RWPE2 (cell line): ENCODE data around the gene PPFIA3.

Source experiments
- ATAC-seq: fragments of 200-7000 bp; cut with Tn5 transposase; 3 replicates; pipeline ENCODE4 v1.9.1; 2021; ENCODE audit warnings: low read depth
- DNase-seq: peaks from one replicate; pipeline ENCODE4 v3.0.0-alpha.2; 2020; ENCODE audit warnings: low spot score
- H3K27ac ChIP-seq: fragments of 450-650 bp; 2 replicates; pipeline ENCODE4 v1.5.1; 2017; ENCODE audit warnings: mild to moderate bottlenecking; ENCODE audit not compliant: poor library complexity, severe bottlenecking
- H3K27me3 ChIP-seq: fragments of 250-450 bp; sonication (Bioruptor Pico); 2 replicates; pipeline ENCODE4 v1.5.1; 2021; ENCODE audit warnings: mild to moderate bottlenecking, moderate library complexity; ENCODE audit not compliant: insufficient read depth, poor library complexity, severe bottlenecking
- H3K36me3 ChIP-seq: fragments of 250-450 bp; sonication (Bioruptor Pico); 2 replicates; pipeline ENCODE4 v1.5.1; 2020; ENCODE audit warnings: low read depth, mild to moderate bottlenecking, moderate library complexity
- H3K4me1 ChIP-seq: fragments of 250-450 bp; sonication (Bioruptor Pico); 2 replicates; pipeline ENCODE4 v1.5.1; 2021; ENCODE audit warnings: mild to moderate bottlenecking, moderate library complexity; ENCODE audit not compliant: insufficient read depth, poor library complexity, severe bottlenecking
- H3K4me3 ChIP-seq: fragments of 250-450 bp; sonication (Bioruptor Pico); 2 replicates; pipeline ENCODE4 v1.5.1; 2021; ENCODE audit warnings: mild to moderate bottlenecking, moderate library complexity; ENCODE audit not compliant: severe bottlenecking
- H3K9me3 ChIP-seq: fragments of 250-450 bp; sonication (Bioruptor Pico); 2 replicates; pipeline ENCODE4 v1.5.1; 2021; ENCODE audit warnings: mild to moderate bottlenecking, moderate library complexity; ENCODE audit not compliant: severe bottlenecking
- CTCF ChIP-seq: fragments of 450-650 bp; IDR thresholded peaks from one replicate; pipeline ENCODE4 v1.5.1; 2017; ENCODE audit warnings: mild to moderate bottlenecking, moderate library complexity; ENCODE audit not compliant: poor library complexity, severe bottlenecking

PPFIA3 gene

DNA sequence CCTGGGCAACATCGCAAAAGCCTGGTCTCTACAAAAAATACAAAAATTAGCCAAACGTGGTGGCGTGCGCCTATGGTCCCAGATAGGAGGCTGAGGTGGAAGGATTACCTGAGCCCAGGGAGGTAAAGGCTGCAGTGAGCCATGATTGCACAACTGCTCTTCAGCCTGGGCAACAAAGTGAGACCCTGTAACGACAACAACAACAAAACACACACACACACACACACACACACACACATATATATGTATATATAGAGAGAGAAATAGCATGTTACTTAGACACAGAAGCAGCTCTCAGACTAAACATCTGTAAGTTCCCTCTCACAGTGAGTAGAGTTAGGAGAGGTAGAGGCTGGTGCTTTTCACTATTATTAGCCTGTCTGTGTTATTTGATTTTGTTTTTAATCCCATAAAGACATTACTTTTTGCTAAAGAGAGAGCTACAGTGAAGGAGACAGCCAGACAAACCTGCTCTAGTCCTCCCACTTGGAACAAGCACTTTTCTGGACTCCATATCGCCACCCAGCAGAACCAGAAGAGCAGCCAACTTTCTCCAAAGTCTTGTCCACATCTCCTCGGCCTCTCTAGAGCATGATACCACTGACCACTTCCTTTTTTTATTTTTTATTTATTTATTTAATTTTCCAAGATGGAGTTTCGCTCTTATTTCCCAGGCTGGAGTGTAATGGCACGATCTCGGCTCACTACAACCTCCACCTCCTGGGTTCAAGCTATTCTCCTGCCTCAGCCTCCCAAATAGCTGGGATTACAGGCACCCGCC lies 7.9 kb upstream of the PPFIA3 start:
- ATAC-seq (no peak), DNase-seq (no peak)
- no peaks in the 10 kb centered on the region for H3K27me3 ChIP-seq
- no peak overlapping the region for H3K4me3 ChIP-seq
- no peaks in the 10 kb centered on the region for H3K9me3 ChIP-seq
- H3K36me3 ChIP-seq, result peaks cover 30% of the 10 kb centered on the region
- no peak for TF ChIP-seq CTCF
- H3K27ac ChIP-seq, result no peak overlapping the region
- peaks cover 4% of the 10 kb centered on the region for H3K4me1 ChIP-seq

DNA sequence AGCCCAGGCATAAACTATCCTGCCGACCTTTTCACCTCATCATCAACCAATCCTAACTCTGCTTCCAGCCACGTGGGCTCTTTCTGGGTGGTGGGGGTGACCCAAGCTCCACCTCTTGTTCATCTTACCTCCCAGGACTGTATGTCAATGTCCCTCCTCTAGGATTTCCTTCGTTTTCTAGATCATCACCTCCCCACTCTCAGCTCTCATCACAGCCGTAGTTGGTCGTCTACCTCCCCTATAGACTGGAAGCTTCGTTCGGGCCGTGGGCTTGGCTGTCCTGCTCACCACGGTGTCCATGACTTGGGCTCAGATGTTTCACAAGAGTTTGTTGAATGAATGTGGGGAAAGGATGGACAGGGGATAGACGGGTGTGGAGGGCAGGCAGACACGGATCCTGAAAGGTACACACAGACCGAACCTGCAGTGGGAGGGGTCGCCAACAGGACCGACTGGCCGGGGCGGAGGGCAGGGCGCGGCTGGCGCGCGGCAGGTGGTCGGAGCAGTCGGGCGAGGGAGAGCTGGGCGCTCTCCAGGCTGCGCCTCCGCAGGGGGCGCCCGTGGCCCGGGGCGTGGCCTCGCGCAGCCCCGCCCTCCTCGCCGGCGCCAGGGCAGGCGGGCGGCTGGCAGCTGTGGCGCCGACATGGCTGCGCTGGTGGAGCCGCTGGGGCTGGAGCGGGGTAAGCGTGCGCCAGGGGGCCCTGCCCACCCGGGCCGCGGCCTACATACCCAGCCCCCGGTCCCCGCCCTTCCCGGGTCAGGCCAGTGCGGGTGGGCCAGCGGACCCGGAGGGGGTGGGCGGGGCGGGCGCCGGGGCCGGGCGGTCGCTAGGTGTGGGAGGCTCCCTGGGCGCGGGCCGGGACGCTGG lies 5.3 kb upstream of the PPFIA3 start, which contains the start of gene LIN7B:
Gene LIN7B (plus strand): TSS at position 609 of the 868 bp plus-strand sequence. CDS start 35 bp downstream, at position 644.
- ATAC-seq (peak; percentile 63), DNase-seq (no peak)
- TF ChIP-seq CTCF, result peak; percentile 87
- Histone ChIP-seq H3K9me3 (no peaks in the 10 kb centered on the region), H3K36me3 (peaks cover 5% of the 10 kb centered on the region; the same call in 1 of the 2 replicates), H3K27ac (peak within 1 kb of the TSS; percentile 27), H3K4me3 (peak within 1 kb of the TSS; percentile 50), H3K4me1 (peaks cover 4% of the 10 kb centered on the region), H3K27me3 (no peaks in the 10 kb centered on the region)

DNA sequence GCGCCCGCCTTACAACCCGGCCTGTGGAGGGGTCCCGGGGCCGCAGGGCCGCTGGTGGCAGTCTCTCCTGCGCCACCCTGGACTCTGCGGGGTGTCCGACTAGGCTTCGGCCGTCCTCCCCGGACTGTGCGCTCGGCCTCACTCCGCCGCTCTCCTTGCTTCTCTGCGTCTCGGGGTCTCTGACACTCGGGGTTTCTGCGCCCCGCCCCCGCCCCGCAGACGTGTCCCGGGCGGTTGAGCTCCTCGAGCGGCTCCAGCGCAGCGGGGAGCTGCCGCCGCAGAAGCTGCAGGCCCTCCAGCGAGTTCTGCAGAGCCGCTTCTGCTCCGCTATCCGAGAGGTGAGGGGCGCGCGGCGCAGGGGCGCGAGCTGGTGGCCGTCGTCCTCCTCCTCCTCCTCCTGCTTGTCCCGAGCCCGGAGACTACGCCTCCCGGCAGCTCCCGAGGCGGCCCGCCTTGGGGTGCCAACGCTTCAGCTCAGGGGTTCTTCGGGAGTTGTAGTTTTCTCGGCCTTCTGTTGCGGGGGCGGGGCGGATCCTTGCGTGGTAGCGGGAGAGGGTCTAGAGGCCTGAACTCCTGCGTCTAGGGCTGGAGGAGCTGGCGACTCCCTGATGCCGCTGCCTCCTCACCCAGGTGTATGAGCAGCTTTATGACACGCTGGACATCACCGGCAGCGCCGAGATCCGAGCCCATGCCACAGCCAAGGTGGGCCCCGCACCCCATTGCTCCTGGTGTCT lies 4.5 kb upstream of the PPFIA3 start:
- Histone ChIP-seq H3K36me3 (no peaks in the 10 kb centered on the region), H3K4me1 (peaks cover 4% of the 10 kb centered on the region), H3K27ac (peak overlapping the region; percentile 27), H3K27me3 (no peaks in the 10 kb centered on the region), H3K9me3 (no peaks in the 10 kb centered on the region), H3K4me3 (peak overlapping the region; percentile 50)
- no peak for TF ChIP-seq CTCF
- no peak; the same call in 2 of the 3 replicates for ATAC-seq
- DNase-seq, result no peak

DNA sequence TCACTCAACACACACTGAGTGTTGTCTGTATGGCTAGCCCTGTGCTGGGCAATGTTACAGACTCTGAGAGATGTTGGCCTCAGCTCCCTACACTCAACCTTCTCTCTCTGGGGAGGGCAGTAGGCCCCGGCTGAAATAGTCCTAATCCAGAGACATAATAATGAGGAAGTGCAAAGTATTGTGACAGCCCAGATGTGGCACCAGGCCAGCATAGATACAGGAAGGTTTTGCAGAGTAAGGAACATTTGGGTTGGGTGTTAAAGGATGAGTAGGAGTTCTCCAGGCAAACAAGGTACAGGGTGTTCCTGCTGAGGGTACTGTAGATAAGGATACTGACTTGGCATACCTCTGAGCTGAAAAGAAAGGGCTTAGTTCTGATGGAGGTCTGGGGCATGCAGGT lies 2.8 kb upstream of the PPFIA3 start:
- peaks cover 4% of the 10 kb centered on the region for H3K4me1 ChIP-seq
- no peak overlapping the region for H3K4me3 ChIP-seq
- no peak overlapping the region for H3K27ac ChIP-seq
- H3K36me3 ChIP-seq, result no peaks in the 10 kb centered on the region
- H3K9me3 ChIP-seq, result no peaks in the 10 kb centered on the region
- no peak for TF ChIP-seq CTCF
- DNase-seq (no peak), ATAC-seq (no peak)
- no peaks in the 10 kb centered on the region for H3K27me3 ChIP-seq
